AG09309 (cell line): Measurements from ENCODE around the gene SIK1.
"Not testable (repeated sequence)": the region's sequence is repeated elsewhere in the genome, so short reads cannot be mapped to it uniquely, and the experiment has no call there.

Experiments
- DNase-seq: peaks from one replicate; pipeline ENCODE4 v3.0.0-alpha.2; 2010; ENCODE audit warnings: low read depth
- H3K4me3 ChIP-seq: 2 replicates; pipeline ENCODE4 v1.5.1; 2011; ENCODE audit warnings: mild to moderate bottlenecking, low read depth, low read length, moderate library complexity; ENCODE audit not compliant: control insufficient read depth
- TF ChIP-seq, protein P1 (sequence below): IDR thresholded peaks from 2 replicates; pipeline ENCODE4 v1.5.1; 2011; ENCODE audit warnings: mild to moderate bottlenecking, low read depth, low read length, inconsistent platforms; ENCODE audit not compliant: insufficient read depth, control insufficient read depth; ENCODE audit errors: missing control alignments

The SIK1 gene

DNA sequence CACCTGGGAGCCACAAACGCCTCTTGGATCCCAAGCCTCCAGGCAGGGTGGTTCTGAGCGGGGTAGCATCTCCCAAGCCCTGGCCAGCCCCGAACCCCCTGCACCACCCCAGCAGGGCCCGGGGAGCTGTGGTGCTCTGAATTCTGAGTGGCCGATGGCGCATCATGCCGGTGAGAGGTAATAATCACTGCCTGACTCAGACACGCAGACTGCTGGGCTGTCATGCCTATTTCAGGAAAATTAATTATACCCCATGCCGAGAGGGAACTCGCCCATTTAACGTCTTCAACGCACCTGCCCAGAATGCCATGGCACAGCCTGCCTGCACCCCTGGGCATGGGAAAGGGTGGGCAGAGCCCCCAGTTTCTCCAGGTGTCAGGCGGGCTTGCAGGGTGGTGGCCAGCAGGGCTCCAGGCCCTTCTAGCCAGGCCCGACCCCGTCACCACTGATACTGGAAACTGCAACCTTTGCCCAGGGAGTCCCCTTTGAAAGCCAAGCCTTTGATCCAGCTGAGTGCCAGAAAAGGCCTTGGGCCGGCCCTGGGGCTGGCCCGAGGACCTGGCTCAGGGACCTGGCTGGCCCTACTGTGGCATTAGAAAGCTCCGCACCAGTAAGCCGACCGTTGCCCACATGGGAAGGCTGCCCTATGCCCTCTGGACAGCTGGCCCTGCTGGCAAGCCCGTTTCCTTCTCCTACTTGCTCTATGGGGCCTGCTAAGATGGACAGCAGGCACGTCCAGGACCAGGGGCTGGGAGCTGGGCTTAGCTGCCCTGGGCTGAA, 23.1 kb downstream of the SIK1 start:
- H3K4me3 ChIP-seq, DNase-seq: not testable (repeated sequence)

DNA sequence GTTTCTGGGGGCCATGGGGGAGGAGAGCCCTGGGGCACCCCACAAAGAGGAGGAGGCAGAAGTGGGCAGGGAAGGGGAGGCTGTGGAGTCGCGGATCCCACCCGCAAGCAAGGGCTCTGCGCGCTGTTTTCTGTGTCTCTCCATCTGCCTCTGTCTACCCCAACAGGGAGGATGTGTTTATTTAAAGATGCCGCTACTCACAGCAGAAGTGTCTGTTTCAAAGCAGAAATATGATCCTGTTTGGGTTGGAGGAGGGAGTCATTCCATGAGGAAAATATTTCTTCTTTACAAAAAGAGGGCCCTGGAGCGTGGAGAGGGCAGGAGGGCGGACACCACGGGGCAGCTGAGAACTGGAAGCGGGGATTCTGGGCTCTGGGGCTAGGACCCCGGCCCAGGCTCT, 25.8 kb downstream of the SIK1 start:
- H3K4me3 ChIP-seq = not testable (repeated sequence)

DNA sequence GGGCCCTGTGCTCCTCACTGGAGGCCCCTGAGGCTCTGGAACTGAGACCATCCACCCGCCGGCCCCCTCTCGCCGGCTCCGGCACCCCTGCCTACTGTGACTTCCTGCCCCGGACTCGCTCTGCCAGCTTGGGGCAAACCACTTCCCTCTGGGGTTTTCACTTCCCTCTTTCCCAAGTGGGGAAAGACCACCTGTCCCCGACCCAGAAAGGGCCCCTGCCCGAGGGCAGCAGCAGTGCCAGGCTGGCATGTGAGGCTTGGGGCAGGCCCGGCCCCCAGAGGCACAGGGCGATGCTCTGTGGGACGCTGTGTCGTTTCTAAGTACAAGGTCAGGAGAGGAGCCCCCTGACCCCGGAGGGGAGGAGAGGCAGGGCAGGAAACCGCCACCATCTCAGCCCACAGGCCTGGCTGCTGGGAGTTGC, 27.3 kb downstream of the SIK1 start:
- H3K4me3 ChIP-seq, DNase-seq: not testable (repeated sequence)

More for the DNA sequence above, 25.8 kb downstream of the SIK1 start:
- DNase-seq = not testable (repeated sequence)

DNA sequence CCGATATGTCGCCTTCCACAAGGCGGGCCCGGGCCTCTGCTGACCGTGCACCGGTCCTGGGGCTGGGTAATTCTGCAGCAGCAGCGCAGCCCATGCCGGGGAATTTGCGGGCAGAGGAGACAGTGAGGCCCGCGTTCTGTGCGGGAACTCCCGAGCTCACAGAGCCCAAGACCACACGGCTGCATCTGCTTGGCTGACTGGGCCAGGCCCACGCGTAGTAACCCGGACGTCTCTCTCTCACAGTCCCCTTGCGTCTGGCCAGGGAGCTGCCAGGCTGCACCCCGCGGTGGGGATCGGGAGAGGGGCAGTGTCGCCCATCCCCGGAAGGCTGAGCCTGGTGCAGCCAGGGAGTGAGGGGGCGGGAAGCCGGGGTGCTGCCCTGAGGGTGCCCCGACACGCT, 27.8 kb downstream of the SIK1 start:
- H3K4me3 ChIP-seq, DNase-seq: not testable (repeated sequence)

DNA sequence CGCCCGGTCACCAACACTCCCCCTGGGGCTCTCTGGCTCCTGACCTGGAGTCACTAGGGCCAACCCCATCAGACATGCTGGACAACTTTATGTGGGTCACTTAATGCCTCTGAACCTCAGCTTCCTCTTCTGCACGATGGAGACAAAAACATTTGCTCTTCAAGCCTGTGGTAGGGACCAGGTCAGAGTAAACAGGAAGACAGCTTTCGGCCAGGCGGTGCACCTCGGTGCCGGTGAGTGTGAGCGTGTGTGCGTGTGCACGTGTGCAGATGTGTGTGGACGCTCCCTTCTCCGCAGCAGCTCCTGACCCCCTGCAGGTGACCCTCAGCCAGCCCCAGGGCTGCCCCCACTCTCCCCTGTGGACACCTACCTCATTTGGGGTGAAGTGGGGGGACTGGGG, 28.4 kb downstream of the SIK1 start:
- H3K4me3 ChIP-seq, DNase-seq: not testable (repeated sequence)

DNA sequence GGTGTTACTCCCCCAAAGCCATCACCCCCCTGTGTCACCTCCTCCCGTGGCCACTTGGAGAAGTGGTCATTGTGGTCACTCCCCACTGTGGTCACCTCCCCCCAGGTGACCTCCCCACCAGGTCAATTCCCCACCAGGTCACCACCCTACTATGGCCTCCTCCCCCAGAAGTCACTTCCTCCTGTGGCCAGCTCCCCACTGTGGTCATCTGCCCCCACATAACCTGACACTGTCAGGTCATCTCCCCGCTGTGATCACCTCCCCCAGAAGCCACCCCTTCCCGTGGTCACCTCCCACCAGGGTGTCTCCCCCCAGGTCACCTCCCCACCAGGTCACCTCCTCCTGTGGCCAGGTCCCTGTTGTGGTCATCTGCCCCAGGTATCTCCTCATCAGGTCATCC, 28.9 kb downstream of the SIK1 start:
- not testable (repeated sequence) for H3K4me3 ChIP-seq, DNase-seq

DNA sequence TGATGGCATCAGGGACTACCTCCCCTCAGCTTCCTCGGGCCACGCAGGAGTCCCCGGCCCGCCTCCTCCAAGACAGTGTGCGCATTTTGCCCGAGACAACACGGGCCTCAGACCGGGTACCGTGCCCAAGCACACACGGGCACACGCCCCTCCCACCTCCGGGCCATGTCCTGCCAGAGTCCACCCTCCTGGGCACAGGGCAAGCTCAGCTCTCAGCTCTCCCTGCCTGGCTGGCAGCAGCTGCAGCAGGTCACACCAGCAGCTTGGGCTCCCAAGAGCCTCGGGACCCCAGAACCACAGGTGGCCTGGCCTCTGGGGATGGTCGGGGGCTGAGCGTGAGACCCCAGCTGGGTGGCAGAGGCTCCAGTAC, 29.5 kb downstream of the SIK1 start:
- H3K4me3 ChIP-seq, DNase-seq: not testable (repeated sequence)

DNA sequence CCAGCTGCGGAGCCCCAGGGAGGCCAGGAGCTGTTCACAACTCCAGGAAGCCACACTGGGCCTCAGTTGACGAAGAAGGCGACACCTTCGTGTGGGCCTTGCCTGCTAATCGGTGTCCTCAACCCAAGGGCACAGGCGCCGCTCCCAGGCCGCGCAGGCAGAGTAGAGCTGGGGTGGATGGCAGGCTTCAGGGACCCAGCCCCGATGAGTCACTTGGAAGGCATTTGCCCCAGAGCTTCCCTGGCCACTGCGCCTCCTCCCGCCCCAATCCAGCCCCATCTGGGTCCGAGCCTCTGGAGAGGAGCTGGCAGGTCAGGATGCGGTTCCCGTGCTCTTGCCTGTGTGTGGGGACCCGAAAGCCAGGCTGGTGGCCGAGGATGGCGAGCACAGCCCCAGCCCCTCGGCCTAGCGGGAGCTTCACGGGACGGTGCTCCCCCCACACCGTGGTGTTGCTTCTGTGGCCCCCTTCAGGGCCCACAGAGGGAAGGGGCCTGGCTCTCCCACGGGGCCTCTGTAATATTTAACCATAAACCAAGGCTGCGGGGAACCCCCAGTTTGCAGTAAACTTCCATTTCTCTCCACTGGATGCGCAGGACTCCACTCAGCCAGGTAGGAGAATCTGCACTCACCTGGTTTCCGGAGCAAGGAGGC, 30.0 kb downstream of the SIK1 start:
- DNase-seq, H3K4me3 ChIP-seq: not testable (repeated sequence)

DNA sequence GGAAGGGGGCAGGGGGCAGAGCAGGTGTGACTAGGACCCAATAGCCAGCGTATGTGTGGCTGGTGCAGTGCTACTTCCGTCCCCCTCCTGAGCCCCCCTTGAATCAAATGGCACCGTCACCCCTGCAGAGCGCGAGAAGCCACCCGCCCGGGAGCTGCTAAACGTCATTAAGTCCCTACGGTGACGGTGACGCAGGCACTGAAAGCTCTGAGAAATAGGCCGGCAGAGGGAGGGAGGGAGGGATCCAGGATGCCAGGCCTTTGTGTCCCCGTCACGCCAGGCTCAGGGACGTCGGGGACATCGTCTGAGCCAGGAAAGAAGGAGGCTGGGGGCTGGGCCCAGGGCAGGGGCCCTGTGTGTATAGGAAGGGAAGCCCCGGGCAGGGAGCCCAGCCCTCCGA, 43.6 kb downstream of the SIK1 start:
- DNase-seq, H3K4me3 ChIP-seq: not testable (repeated sequence)

DNA sequence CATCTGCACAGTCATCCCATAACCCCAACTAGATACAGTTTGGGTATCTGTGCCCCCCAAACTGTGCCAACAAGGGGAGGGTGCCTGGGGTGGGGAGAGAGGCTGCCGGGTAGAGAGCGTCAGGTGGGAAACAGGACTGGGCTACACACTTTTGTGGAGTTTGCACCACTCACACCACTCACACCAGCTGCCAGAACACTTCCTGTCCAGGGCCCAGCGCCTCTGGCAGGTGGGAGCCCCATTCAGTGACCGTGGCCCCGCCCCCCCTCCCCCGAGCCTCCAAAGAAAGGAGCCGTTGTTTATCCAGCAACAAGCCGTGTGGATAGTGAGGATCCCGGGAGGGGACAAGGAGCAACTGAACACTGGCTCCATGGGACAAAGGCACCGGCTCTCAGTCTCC, 44.0 kb downstream of the SIK1 start:
- not testable (repeated sequence) for DNase-seq, H3K4me3 ChIP-seq

DNA sequence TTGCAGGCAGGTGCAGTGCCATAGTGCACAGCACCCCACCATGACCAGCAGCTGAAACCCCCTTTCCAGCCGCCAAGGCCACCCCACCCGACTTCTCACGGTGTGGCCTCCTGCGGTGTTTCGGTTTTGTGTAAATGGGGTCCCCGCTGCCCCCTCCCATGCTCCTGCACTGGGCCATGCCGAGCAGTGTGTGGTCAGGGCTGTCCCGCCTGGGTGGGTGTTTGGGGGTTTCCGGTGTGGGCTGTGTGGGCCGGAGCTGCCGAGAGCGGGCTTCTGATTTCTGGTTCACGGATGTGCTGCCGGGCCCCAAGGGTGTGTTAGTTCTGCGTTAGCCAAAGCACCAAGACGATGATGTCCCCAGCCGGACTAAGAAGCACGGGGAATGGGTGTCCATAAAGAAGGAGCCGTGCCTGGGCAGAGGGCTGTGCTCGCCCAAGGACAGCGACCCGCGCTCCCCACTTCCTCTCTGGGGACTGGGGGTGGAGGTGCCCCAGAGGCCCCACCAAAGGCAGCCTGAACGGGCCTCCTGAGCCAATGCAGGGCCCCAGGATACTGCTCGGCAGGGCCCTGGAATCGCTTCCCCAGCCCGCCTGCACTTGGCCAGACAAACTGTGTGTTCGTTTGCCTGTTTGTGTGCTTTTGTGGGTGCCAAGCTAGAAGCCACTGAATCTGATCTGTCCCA, 45.9 kb downstream of the SIK1 start:
- DNase-seq, H3K4me3 ChIP-seq: not testable (repeated sequence)

DNA sequence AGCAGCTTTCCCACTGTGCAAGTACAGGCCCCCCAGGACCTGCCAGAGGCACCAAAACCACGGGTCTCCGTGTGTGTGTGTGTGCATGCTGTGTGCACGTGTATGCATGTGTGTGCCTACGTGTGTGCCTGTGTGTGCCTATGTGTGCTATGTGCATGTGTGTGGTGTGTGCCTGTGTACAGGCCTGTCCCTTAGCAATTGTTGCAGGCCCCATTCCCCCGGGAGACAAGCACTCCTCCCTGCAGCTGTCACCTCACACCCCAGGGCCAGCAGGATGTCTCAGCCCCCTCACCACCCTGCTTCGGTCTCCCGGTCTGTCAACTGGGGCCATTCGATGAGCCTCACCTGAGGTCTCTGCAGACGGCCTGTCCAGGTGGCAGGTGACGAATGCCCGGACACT, 46.6 kb downstream of the SIK1 start:
- H3K4me3 ChIP-seq, DNase-seq: not testable (repeated sequence)

DNA sequence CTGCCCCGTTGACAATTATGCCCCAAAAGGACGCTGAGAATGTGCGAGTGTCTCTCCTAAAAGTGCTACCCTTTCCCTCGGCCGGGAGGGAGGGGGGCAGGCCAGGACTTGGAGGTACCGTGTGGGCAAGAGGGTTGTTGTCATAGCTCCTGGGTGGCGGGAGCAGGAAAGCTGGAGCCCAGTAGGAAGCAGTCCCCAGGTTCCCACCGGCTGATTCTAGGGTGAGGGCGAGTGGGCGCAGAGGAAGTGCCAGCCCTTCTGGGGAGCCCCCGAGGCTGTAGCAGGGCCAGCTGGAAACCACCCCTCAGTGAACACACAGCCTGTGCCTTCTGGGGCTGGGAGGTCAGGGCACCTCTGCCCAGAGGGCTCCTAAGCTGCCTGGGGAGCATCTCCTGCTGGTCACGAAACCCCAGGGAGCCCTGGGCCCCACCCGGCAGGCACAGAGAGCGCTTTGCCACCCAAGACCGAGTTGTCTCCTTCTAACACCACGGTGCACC, 47.3 kb downstream of the SIK1 start:
- DNase-seq, H3K4me3 ChIP-seq: not testable (repeated sequence)

DNA sequence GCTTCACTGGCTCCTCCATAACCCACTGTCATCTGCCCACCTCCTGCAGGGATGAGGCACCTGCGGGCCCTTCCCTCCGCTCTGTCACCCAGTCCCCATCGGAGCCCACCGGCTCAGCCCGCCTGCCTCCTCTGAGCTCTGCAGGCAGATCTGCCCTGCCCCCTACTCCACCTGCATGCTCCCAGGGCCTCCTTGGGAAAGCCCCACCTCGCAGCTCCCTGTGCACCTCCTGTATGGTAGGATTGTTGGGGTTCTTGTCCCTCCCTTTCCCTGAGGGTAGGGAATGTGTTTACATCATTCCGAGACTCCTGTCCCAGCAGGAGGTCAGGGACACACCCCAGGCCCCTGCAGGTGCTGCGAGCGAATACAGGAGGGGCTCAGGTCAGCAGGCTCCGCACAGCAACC, 50.5 kb downstream of the SIK1 start:
- TF ChIP-seq, protein P1, sequence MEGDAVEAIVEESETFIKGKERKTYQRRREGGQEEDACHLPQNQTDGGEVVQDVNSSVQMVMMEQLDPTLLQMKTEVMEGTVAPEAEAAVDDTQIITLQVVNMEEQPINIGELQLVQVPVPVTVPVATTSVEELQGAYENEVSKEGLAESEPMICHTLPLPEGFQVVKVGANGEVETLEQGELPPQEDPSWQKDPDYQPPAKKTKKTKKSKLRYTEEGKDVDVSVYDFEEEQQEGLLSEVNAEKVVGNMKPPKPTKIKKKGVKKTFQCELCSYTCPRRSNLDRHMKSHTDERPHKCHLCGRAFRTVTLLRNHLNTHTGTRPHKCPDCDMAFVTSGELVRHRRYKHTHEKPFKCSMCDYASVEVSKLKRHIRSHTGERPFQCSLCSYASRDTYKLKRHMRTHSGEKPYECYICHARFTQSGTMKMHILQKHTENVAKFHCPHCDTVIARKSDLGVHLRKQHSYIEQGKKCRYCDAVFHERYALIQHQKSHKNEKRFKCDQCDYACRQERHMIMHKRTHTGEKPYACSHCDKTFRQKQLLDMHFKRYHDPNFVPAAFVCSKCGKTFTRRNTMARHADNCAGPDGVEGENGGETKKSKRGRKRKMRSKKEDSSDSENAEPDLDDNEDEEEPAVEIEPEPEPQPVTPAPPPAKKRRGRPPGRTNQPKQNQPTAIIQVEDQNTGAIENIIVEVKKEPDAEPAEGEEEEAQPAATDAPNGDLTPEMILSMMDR = no peak
- no peak overlapping the region for H3K4me3 ChIP-seq
- no peak for DNase-seq
